ENCODE measurements around the gene AP3M1.

The AP3M1 gene

GRCh38 chr10:74099420-74099819, 51.2 kb downstream of the AP3M1 start:
- no peak overlapping the region for H3K4me3 ChIP-seq (ENCODE audit: low read depth, low read length)
- DNase-seq (ENCODE audit: low read depth): no peak
- in situ Hi-C loops (cut with HindIII; ENCODE audit: low sequenced_read_pairs): no loop called here
- TF ChIP-seq CTCF (IDR thresholded peaks at IDR 0.05; ENCODE audit: low read depth, low read length, missing control alignments): no peak

- no peak overlapping the region for H3K4me3 ChIP-seq (ENCODE audit: low read depth, low read length)
- in situ Hi-C loops (cut with HindIII; ENCODE audit: low sequenced_read_pairs): no loop called here
- no peak for DNase-seq (ENCODE audit: low read depth)
- TF ChIP-seq CTCF (IDR thresholded peaks at IDR 0.05; ENCODE audit: low read depth, low read length, missing control alignments): no peak
These were observed 52.9 kb downstream of the AP3M1 start for GRCh38 chr10:74097776-74098175.

GRCh38 chr10:74096777-74097176, 53.9 kb downstream of the AP3M1 start:
- TF ChIP-seq CTCF (IDR thresholded peaks at IDR 0.05; ENCODE audit: low read depth, low read length, missing control alignments): no peak
- H3K4me3 ChIP-seq (ENCODE audit: low read depth, low read length): no peak overlapping the region
- in situ Hi-C loops (cut with HindIII; ENCODE audit: low sequenced_read_pairs): no loop called here
- no peak for DNase-seq (ENCODE audit: low read depth)

DNA sequence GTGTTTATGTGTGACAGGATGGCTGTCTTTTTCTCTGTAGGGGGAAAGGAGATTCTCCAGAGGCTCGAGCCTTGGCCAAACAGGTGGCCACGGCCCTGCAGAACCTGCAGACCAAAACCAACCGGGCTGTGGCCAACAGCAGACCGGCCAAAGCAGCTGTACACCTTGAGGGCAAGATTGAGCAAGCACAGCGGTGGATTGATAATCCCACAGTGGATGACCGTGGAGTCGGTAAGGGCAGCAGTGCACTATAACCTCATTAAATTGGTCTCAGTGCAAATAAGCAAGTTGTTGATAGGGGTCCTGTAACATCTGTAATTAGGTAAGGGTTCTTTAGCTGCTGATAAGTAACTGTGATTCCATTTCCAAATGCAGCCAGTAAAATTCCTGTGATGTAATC, 56.4 kb downstream of the AP3M1 start:
- in situ Hi-C loops (cut with HindIII; ENCODE audit: low sequenced_read_pairs): no loop called here
- no peak for DNase-seq (ENCODE audit: low read depth)
- no peak for TF ChIP-seq CTCF (IDR thresholded peaks at IDR 0.05; ENCODE audit: low read depth, low read length, missing control alignments)
- H3K4me3 ChIP-seq (ENCODE audit: low read depth, low read length): no peak overlapping the region

DNA sequence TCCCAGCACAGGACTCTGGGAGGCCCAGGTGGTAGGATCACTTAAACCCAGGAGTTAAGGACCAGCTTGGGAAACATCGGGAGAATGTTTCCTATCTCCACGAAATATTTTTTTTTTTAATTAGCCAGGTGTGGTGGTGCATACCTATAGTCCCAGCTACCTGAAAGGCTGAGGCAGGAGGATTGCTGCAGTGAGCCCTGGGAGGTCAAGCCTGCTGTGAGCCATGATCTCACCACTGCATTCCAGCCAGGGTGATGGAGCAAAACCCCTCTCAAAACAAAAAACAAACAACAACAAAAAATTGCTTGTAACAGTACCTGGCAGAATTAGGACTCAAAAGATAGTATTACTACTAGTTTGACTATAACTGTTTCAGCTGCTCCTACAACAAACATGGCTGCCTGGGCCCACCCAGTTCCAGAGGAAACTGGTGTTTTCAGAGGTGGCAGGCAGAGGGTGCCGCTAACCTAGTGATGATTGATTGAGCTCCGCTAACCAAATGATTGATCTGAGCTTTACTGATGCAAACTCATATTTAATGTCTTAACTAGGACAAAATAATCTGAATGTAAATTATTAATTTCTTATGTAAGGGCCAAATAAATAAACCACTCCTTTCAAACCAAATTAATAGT, 57.0 kb downstream of the AP3M1 start:
- in situ Hi-C loops (cut with HindIII; ENCODE audit: low sequenced_read_pairs): no loop called here
- H3K4me3 ChIP-seq (ENCODE audit: low read depth, low read length): no peak overlapping the region
- no peak for DNase-seq (ENCODE audit: low read depth)
- no peak for TF ChIP-seq CTCF (IDR thresholded peaks at IDR 0.05; ENCODE audit: low read depth, low read length, missing control alignments)

DNA sequence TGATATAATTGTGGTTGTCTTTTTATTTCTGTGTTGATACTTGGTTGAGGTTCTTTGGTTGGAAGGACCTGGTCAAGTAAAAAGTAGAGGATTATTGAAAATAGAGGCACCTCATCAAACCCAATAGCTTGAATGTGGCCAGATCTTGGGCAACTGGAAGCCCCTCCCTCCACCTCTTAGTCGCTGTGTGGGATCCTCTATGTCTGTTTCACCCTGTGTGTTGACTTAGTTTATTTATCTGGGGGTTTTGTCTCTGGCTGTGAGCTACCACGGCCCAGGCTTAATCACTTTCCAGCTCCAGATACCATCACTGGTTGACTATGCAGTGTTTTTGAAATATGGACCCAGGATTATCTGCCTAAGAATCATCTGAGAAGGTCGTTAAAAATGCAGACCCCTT, 58.3 kb downstream of the AP3M1 start:
- no peak overlapping the region for H3K4me3 ChIP-seq (ENCODE audit: low read depth, low read length)
- TF ChIP-seq CTCF (IDR thresholded peaks at IDR 0.05; ENCODE audit: low read depth, low read length, missing control alignments): no peak
- DNase-seq (ENCODE audit: low read depth): no peak
- in situ Hi-C loops (cut with HindIII; ENCODE audit: low sequenced_read_pairs): no loop called here

All from astrocyte of the cerebellum (primary cell).